NOMO-1 (cell line): ENCODE data around the gene ZNF469.

ENCODE experiments used
- DNase-seq, 2 experiments: peaks; one replicate each; lab custom pipeline; 2025; ENCODE audit not compliant: unreplicated experiment in 2 of 2; lab: John Stamatoyannopoulos, UW

ZNF469 gene

DNA sequence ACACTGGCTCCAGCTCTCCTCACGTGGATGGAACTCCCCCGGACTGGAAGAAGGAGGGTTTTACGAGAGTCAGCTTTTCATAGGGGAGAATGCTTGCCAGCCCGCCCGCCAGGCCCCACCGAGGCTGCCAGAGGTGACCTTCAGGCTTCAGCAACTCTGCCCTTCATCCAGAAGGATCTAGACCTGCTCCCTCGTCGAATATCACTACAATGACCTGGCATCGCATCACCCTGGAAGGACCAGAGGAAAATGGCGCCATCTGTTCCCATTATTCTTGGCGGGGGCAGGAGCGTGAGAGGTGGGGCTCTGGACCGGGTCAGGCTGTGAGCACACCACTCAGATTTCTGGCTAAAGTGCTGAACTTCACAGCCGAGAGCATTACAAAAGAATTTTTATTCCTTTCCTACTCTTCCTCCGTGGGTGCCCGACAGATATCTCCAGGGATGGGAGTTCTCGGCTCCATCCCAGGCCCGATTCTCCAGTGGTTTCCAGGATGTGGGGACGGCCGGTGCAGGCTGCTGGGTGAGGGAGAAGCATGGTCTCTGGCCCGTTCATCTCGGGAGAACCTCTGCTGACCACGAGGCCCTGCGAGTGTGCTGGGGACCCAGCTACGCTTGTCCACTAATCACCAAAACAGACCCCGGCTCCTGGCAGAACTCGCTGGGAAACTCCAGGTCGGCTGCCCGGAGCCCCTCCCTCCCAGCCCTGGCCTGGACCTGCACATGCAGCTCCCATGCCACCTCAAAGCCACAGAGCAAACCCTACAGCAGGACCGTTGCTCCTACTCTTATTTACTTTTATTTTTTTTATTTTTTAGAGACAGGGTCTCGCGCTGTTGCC, 36.8 kb upstream of the ZNF469 start:
- DNase-seq = no peak

DNA sequence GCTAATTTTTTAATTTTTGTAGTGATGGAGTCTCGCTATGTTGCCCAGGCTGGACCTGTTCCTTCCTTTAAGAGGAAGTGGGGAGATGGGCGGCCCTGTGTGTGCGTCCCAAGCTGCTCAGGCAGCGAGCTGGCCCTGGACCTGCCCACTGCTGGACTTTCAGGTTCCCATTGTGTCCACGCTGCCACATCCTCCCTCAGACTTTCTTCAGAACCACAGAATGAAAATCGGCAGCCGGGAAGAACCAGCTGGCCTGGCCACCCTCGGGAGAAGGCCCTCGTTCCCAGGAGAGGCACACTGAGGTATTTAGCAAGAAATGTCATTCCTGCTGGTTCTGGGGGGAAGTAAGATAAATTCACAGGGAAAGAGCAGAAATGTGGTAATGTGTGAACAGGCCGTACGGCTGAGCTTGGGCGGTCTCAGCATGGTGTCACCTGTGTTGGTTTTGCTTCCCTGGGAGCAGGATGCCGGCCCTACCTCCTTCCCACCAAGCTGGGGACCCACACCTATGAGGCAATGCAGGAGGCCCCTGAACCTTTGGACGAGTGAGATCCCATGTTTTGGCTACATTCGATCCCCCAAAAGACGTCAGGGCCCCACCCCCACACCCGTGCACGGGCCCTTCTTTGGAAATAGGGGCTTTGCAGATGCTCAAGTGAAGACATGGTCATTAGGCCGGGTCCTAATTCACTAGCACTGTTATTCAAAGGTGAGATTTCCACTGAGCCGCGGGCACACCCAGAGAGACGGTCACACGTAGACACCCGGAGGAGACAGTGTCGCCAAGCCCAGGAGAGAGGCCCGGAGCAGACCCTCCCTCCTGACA, 35.9 kb upstream of the ZNF469 start:
- no peak for DNase-seq

DNA sequence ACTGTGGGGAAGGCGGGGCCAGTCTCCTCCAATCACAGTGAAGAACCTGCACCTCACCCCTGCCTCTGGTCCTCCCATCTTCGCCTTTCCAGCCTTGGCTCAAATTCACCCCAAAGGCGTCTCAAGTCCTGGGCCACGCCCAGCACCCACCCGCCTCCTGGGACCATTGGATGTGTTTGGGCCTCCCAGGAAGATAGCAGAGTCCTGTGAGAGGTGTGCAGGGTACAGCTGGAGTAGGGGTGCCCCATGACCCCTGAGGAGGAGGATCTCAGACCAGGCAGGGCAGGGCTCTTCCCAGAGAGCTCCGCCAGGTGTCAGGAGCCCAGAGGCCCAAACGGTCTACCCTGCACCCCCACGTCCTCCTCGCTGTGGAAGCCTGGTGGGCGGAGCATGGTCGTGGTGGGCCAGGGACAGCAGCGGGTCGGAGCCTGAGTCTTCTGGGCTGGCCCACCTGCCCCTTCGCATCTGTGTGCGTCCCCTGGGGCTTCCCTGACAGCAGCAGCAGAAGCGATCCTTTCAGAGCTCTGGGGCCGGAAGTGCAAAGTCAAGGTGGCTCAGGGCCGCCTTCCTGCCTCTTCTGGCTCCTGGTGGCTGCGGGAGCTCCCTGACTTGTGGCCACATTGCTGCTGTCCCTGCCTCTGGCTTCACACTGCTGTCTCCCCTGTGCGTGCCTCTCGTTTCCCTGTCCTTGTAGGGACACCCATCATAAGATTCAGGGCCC, 34.9 kb upstream of the ZNF469 start:
- no peak for DNase-seq

- no peak for DNase-seq
Observed at GRCh38 chr16:88348377-88349152, 34.2 kb upstream of the ZNF469 start.

DNA sequence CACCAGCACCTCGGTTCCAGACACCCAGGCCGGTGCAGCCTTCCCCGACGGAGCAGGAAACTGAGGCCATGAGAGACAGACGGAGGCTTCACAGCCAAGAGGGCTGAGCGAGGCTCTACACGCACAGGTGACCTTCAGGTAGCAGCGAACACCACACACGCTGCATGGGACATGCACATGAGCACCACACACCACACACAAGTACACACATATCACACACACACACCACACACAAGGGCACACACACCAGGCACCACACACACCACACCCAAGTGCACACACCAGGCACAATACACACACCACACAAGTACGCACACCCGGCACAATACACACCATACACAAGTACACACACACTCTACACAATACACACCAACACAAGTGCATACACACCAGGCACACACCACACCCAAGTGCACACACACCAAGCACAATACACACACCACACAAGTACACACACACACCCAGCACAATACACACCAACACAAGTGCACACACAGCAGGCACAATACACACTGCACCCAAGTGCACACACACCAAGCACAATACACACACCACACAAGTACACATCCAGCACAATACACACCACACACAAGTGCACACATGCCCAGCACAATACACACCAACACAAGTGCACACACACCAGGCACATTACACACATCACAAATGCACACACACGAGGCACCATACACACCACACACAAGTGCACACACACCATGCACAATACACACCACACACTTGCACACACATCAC, 33.4 kb upstream of the ZNF469 start:
- no peak for DNase-seq

GRCh38 chr16:88349903-88350900, 32.6 kb upstream of the ZNF469 start:
- no peak for DNase-seq

GRCh38 chr16:88350922-88351321, 31.8 kb upstream of the ZNF469 start:
- DNase-seq = no peak

- DNase-seq = no peak
Observed at GRCh38 chr16:88351491-88352101, 31.2 kb upstream of the ZNF469 start.

- no peak for DNase-seq
Observed at GRCh38 chr16:88352261-88353200, 30.2 kb upstream of the ZNF469 start.

DNA sequence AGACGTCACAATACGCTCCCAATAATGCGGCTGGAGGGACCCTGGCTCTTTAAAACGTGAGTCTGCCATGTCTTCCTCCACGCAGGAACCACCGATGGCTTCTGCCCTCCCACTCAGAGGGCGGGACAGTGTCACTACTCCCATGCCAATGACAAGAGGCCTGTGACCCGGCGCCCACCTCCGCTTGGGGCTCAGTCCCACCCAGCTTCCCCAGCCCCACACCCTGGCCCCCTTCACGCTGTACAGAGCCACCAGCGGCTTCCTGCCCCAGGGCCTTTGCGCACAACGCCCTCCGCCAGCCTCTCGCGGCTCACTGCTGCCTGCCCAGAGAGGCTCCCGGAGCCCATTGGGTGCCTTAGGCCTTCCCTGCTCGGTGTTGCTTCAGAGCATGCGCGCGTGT, 29.5 kb upstream of the ZNF469 start:
- DNase-seq = no peak

GRCh38 chr16:88353691-88354090, 29.1 kb upstream of the ZNF469 start:
- DNase-seq = no peak

DNA sequence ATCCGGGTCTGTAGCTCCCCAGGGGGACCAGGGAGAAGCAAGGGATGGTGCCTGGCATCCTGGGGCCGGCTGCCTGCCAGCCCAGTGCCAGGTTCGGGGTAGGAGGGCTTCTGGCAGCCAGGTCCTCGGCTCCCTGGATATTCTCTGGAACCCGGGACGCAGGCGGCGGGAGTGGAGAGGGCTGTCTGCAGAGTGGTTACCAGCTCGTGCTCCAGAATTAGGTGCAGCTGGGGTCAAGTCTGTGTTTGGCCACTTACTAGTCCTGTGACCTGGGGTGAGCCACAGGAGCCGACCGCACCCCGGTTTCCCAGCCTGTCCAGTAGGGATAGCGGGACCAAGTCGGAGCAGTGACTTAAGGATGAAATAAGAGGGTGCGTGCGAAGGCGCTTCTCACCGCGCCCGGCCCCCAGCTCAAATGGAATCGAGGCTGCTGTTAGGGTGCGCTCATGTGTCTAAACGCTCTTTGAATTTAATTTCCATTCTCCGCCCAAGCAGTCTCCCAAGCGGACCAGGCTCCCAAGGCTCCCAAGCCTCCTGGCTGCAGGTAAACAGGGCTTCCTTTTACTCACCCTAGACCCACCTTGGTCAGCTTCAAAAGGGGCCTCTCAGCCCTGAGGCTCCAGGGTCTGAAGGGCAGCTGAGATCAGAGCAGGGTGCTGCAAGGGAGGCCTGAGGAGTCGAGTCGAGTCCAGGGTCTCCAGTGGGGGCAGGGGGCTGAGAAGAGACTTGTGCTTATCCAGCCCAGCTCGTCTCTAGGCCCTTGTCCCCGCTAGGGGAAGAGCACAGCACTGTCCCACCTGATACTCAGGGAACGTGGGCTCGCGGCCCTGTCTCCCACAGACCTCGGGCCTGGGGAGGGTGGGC, 28.3 kb upstream of the ZNF469 start:
- DNase-seq = no peak

- DNase-seq = no peak
Observed at GRCh38 chr16:88355093-88355388, 27.7 kb upstream of the ZNF469 start.

GRCh38 chr16:88355389-88356123, 27.2 kb upstream of the ZNF469 start:
- no peak for DNase-seq

DNA sequence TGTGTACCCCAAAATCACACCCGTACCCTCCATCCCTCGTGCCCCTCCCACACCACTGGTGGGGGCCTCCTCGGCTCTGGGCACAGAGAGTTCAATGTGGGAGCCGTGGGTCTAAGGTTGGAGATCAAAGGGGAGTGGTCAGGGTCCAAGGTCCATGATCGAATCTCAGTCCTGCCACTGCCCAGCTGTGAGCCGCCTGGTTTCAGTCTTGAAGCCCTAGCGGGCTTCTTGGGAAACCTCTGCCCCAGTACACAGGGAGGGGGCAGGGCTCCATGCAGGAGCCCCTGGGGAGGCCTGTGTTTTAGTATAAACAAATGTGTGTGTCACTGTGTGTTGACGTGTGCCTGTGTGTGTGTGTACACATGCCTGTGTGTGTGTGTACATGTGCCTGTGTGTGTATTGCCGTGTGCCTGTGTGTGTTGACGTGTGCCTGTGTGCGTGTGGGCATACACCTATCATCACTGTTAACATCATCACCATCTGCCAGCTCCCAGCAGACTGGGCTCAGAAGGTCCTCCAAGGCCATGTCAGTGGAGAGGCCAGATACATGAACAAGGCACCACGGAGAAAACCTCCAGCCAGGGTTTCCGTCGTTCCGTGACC, 26.5 kb upstream of the ZNF469 start:
- no peak for DNase-seq
